Neuronal stem cell (in vitro differentiated cells): ENCODE data around the gene LPCAT1.
A peak's percentile ranks its signal among the peaks of the same experiment; 100 is the strongest.

Source experiments
- DNase-seq: peaks from one replicate; pipeline ENCODE4 v3.0.0-alpha.2; 2013; ENCODE audit warnings: low spot score
- H2AFZ ChIP-seq: one replicate; pipeline ENCODE4 v1.6.1; 2013; ENCODE audit warnings: mild to moderate bottlenecking, low read length, inconsistent platforms
- H2AK5ac ChIP-seq: 2 replicates; pipeline ENCODE4 v1.6.1; 2013; ENCODE audit warnings: low read depth, mild to moderate bottlenecking, inconsistent platforms, low read length, moderate library complexity, mixed read lengths
- H2BK120ac ChIP-seq: 2 replicates; pipeline ENCODE4 v1.6.1; 2013; ENCODE audit warnings: low read depth, mild to moderate bottlenecking, inconsistent platforms, low read length, moderate library complexity, mixed read lengths
- H2BK12ac ChIP-seq: one replicate; pipeline ENCODE4 v1.6.1; 2013; ENCODE audit warnings: low read length, inconsistent platforms
- H2BK15ac ChIP-seq: 2 replicates; pipeline ENCODE4 v1.6.1; 2013; ENCODE audit warnings: mild to moderate bottlenecking, low read length, inconsistent platforms, mixed read lengths
- H2BK5ac ChIP-seq: one replicate; pipeline ENCODE4 v1.6.1; 2013; ENCODE audit warnings: inconsistent platforms, mild to moderate bottlenecking, low read length, moderate library complexity
- H3K14ac ChIP-seq: one replicate; pipeline ENCODE4 v1.6.1; 2013; ENCODE audit warnings: low read length, inconsistent platforms
- H3K18ac ChIP-seq: 2 replicates; pipeline ENCODE4 v1.6.1; 2013; ENCODE audit warnings: low read length, inconsistent platforms
- H3K23ac ChIP-seq: 2 replicates; pipeline ENCODE4 v1.6.1; 2013; ENCODE audit warnings: low read depth, mild to moderate bottlenecking, mixed read lengths, low read length, inconsistent platforms; ENCODE audit not compliant: poor library complexity
- H3K27ac ChIP-seq: replicated peaks from 3 replicates; pipeline ENCODE4 v1.5.1; 2013; ENCODE audit warnings: low read length, inconsistent platforms
- H3K27me3 ChIP-seq, 3 experiments: 2 replicates each; pipeline ENCODE4 v1.6.1; 2013; ENCODE audit warnings: low read length in 3 of 3, mild to moderate bottlenecking in 2 of 3, inconsistent platforms in 1 of 3, low read depth in 1 of 3, mixed read lengths in 1 of 3, moderate library complexity in 1 of 3; ENCODE audit not compliant: control insufficient read depth in 3 of 3, insufficient read depth in 3 of 3
- H3K36me3 ChIP-seq, 2 donors: replicated peaks in 1 of 2; 2 replicates each; pipeline ENCODE4 v1.6.1; 2013; ENCODE audit warnings: low read length in 2 of 2; ENCODE audit not compliant: control insufficient read depth in 2 of 2, insufficient read depth in 2 of 2
- H3K4ac ChIP-seq: 2 replicates; pipeline ENCODE4 v1.6.1; 2013; ENCODE audit warnings: inconsistent platforms, mild to moderate bottlenecking, low read length, moderate library complexity
- H3K4me1 ChIP-seq, 2 donors: 1 replicate in 1 of 2; 2 replicates in 1 of 2; pipeline ENCODE4 v1.6.1; 2013; ENCODE audit warnings: low read length in 2 of 2, low read depth in 1 of 2; ENCODE audit not compliant: control insufficient read depth in 2 of 2, insufficient read depth in 1 of 2
- H3K4me2 ChIP-seq: one replicate; pipeline ENCODE4 v1.6.1; 2013; ENCODE audit warnings: mild to moderate bottlenecking, low read length, inconsistent platforms; ENCODE audit not compliant: insufficient read depth, poor library complexity, severe bottlenecking
- H3K4me3 ChIP-seq, 2 donors: 2 replicates each; pipeline ENCODE4 v1.5.1; 2013; ENCODE audit warnings: low read length in 2 of 2, mild to moderate bottlenecking in 2 of 2, inconsistent platforms in 1 of 2, moderate library complexity in 1 of 2
- H3K79me1 ChIP-seq: one replicate; pipeline ENCODE4 v1.6.1; 2013; ENCODE audit warnings: low read depth, mild to moderate bottlenecking, inconsistent platforms, low read length, moderate library complexity
- H3K9ac ChIP-seq: one replicate; pipeline ENCODE4 v1.6.1; 2013; ENCODE audit warnings: mild to moderate bottlenecking, low read depth, low read length, inconsistent platforms; ENCODE audit not compliant: poor library complexity
- H3K9me3 ChIP-seq, 2 donors: replicated peaks in 1 of 2; 2 replicates each; pipeline versions ENCODE3 to v1.6.1; 2013; ENCODE audit warnings: low read length in 2 of 2, mild to moderate bottlenecking in 2 of 2, inconsistent platforms in 1 of 2, low read depth in 1 of 2, mixed read lengths in 1 of 2, moderate library complexity in 1 of 2; ENCODE audit not compliant: control insufficient read depth in 2 of 2, insufficient read depth in 1 of 2
- H4K8ac ChIP-seq: one replicate; pipeline ENCODE4 v1.6.1; 2013; ENCODE audit warnings: low read depth, mild to moderate bottlenecking, inconsistent platforms, low read length, moderate library complexity
- H4K91ac ChIP-seq: one replicate; pipeline ENCODE4 v1.6.1; 2013; ENCODE audit warnings: low read length, low read depth, mild to moderate bottlenecking, inconsistent platforms; ENCODE audit not compliant: poor library complexity
- WGBS, 2 donors: extraction: QIAGEN DNeasy Blood & Tissue Kit; methylation state at CpG; one replicate each; pipeline ENCODE4 v1.1.7; 2013; ENCODE audit warnings: missing lambda C conversion rate in 2 of 2, mixed read lengths in 1 of 2; ENCODE audit not compliant: insufficient read length in 2 of 2, insufficient replicate concordance in 1 of 2; ENCODE audit errors: extremely low coverage in 2 of 2; 5-methylcytosine and 5-hydroxymethylcytosine counted together

LPCAT1 gene

GRCh38 chr5:1504069-1504595, 19.6 kb downstream of the LPCAT1 start:
- no peak overlapping the region for H3K23ac ChIP-seq
- no peak overlapping the region for H4K8ac ChIP-seq
- peaks cover 11 to 41% of the 10 kb centered on the region in 2 donors for H3K36me3 ChIP-seq
- H2BK120ac ChIP-seq: no peak overlapping the region
- H3K4me2 ChIP-seq: no peak overlapping the region
- no peak overlapping the region for H2BK5ac ChIP-seq
- H3K79me1 ChIP-seq: peaks cover 38% of the 10 kb centered on the region
- DNase-seq: no peak
- H3K27ac ChIP-seq: no peak overlapping the region
- no peak overlapping the region for H2AFZ ChIP-seq
- H3K4me3 ChIP-seq: no peak overlapping the region
- no peak overlapping the region for H2AK5ac ChIP-seq
- no peaks in the 10 kb centered on the region for H3K9me3 ChIP-seq
- no CpG with 5 or more reads among the region's 14 CpGs for WGBS, 2 donors
- peaks cover 0 to 11% of the 10 kb centered on the region in 2 donors for H3K4me1 ChIP-seq
- H3K27me3 ChIP-seq: no peaks in the 10 kb centered on the region
- no peak overlapping the region for H2BK12ac ChIP-seq
- H3K9ac ChIP-seq: no peak overlapping the region
- no peak overlapping the region for H2BK15ac ChIP-seq
- no peak overlapping the region for H3K4ac ChIP-seq
- H3K14ac ChIP-seq: no peak overlapping the region
- no peak overlapping the region for H4K91ac ChIP-seq
- H3K18ac ChIP-seq: no peak overlapping the region

- Histone ChIP-seq H2BK15ac (no peak overlapping the region), H3K36me3 (peaks cover 15 to 42% of the 10 kb centered on the region in 2 donors)
- no peak for DNase-seq
Measured at GRCh38 chr5:1503241-1504068, 20.3 kb downstream of the LPCAT1 start.

GRCh38 chr5:1502737-1503120, 21.0 kb downstream of the LPCAT1 start:
- no peak overlapping the region for H3K18ac ChIP-seq

More at GRCh38 chr5:1503241-1504068, 20.3 kb downstream of the LPCAT1 start:
- no peak overlapping the region for H4K91ac ChIP-seq
- peaks cover 0 to 11% of the 10 kb centered on the region in 2 donors for H3K4me1 ChIP-seq
- H3K79me1 ChIP-seq: peaks cover 38% of the 10 kb centered on the region
- no peak overlapping the region for H3K27ac ChIP-seq
- H2BK12ac ChIP-seq: no peak overlapping the region
- H2AK5ac ChIP-seq: no peak overlapping the region
- H3K27me3 ChIP-seq: no peaks in the 10 kb centered on the region
- H3K9me3 ChIP-seq: no peaks in the 10 kb centered on the region
- no peak overlapping the region for H3K9ac ChIP-seq
- no peak overlapping the region for H3K4me2 ChIP-seq
- H3K18ac ChIP-seq: no peak overlapping the region
- no peak overlapping the region for H2AFZ ChIP-seq
- no peak overlapping the region for H3K14ac ChIP-seq
- no peak overlapping the region for H4K8ac ChIP-seq
- no peak overlapping the region for H3K4ac ChIP-seq
- H2BK5ac ChIP-seq: no peak overlapping the region
- WGBS, 2 donors: no CpG with 5 or more reads among the region's 24 CpGs
- no peak overlapping the region for H3K4me3 ChIP-seq
- H2BK120ac ChIP-seq: no peak overlapping the region
- H3K23ac ChIP-seq: no peak overlapping the region

DNA sequence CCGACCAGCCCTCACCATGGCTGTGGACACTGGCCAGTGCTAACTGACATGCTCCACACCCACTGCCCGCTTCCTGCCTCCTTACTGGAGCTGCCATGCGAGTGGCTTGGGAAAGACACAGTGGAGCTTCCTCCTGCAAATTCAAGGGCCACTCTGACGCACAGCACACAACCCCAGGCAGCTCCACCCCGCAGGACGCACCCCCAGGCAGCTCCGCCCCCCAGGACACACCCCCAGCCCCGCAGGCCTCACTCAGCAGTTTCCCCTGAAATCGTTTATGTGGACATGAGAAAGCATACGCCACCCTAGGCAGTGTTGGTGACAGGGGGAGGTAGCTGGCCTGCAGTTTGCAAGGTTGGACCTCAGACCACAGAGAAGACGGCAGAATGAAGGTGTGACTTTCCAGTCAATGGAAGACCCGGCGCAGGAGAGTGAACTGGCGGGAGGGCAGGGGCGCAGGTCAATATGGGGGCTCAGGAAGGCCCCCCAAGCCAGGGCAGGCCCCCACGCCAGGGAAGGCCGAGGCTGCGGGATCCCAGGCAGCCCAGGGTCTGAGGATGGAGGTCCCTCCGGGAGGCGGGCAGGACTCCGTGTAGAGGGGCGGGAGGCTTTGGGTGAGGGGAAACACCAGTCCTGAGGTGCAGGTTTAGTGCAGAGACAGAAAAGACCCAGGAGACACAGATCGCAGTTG, 21.6 kb downstream of the LPCAT1 start:
- no peak overlapping the region for H4K91ac ChIP-seq
- no peak overlapping the region for H2BK5ac ChIP-seq
- H3K18ac ChIP-seq: no peak overlapping the region
- peak overlapping the region; percentile 31 for H3K14ac ChIP-seq
- peaks cover 19 to 42% of the 10 kb centered on the region in 2 donors for H3K36me3 ChIP-seq
- peaks cover 40% of the 10 kb centered on the region for H3K79me1 ChIP-seq
- H3K9me3 ChIP-seq: no peaks in the 10 kb centered on the region
- H2AFZ ChIP-seq: no peak overlapping the region
- no peak overlapping the region for H3K27ac ChIP-seq
- H3K4me3 ChIP-seq: no peak overlapping the region
- no peak overlapping the region for H2BK15ac ChIP-seq
- H3K4ac ChIP-seq: no peak overlapping the region
- no peak overlapping the region for H2AK5ac ChIP-seq
- no peak overlapping the region for H2BK120ac ChIP-seq
- no peak overlapping the region for H2BK12ac ChIP-seq
- no peak for DNase-seq
- no CpG with 5 or more reads among the region's 23 CpGs for WGBS, 2 donors
- peaks cover 0 to 11% of the 10 kb centered on the region in 2 donors for H3K4me1 ChIP-seq
- no peak overlapping the region for H3K9ac ChIP-seq
- no peak overlapping the region for H3K4me2 ChIP-seq
- H3K27me3 ChIP-seq: no peaks in the 10 kb centered on the region
- no peak overlapping the region for H4K8ac ChIP-seq
- H3K23ac ChIP-seq: peak overlapping the region; percentile 44

More at GRCh38 chr5:1502737-1503120, 21.0 kb downstream of the LPCAT1 start:
- Histone ChIP-seq H3K4ac (no peak overlapping the region), H3K27ac (no peak overlapping the region), H2AFZ (no peak overlapping the region), H3K79me1 (peaks cover 39% of the 10 kb centered on the region), H2BK15ac (no peak overlapping the region), H3K27me3 (no peaks in the 10 kb centered on the region), H3K4me2 (no peak overlapping the region), H3K4me1 (peaks cover 0 to 11% of the 10 kb centered on the region in 2 donors), H2BK12ac (no peak overlapping the region), H3K23ac (no peak overlapping the region), H4K91ac (no peak overlapping the region), H4K8ac (no peak overlapping the region), H2BK120ac (no peak overlapping the region), H3K36me3 (peaks cover 16 to 45% of the 10 kb centered on the region in 2 donors), H3K4me3 (no peak overlapping the region), H2BK5ac (no peak overlapping the region), H3K9me3 (no peaks in the 10 kb centered on the region), H2AK5ac (no peak overlapping the region), H3K14ac (no peak overlapping the region), H3K9ac (no peak overlapping the region)
- WGBS, 2 donors: no CpG with 5 or more reads among the region's 10 CpGs
- DNase-seq: no peak
